ENCODE measurements around the gene CHRNA9.

- TF ChIP-seq CTCF (IDR thresholded peaks at IDR 0.05; ENCODE audit: insufficient read depth, low read length, poor library complexity, severe bottlenecking) (peak; percentile 76), EZH2phosphoT487 (conservative IDR thresholded peaks at IDR 0.05; ENCODE audit: low read length) (no peak)
Measured at GRCh38 chr4:40316782-40317635, 18.1 kb upstream of the CHRNA9 start.
